Tibial artery (tissue), 4 donors: Measurements from ENCODE around the gene ZSCAN20.

Source experiments
- DNase-seq, 2 donors: peaks; one replicate each; pipeline ENCODE4 v3.0.0-alpha.2; 2019
- H3K27ac ChIP-seq, 2 donors: fragments of 200-600 bp; sonication (generic) in 1 of 2; 1 replicate in 1 of 2; 2 replicates in 1 of 2; pipeline ENCODE4 v1.5.1; 2018 to 2019; ENCODE audit warnings: mild to moderate bottlenecking in 1 of 2
- H3K27me3 ChIP-seq, 2 donors: fragments of 200-600 bp; sonication (generic) in 1 of 2; one replicate each; pipeline versions ENCODE4 v1.5.1 to v1.6.0; 2016 to 2019
- H3K36me3 ChIP-seq, 3 donors: fragments of 200-600 bp; sonication (generic) in 2 of 3; one replicate each; pipeline ENCODE4 v1.5.1; 2016 to 2019; ENCODE audit warnings: mild to moderate bottlenecking in 2 of 3
- H3K4me1 ChIP-seq, 4 donors: fragments of 200-600 bp; sonication (generic) in 2 of 4; 1 replicate in 3 of 4; 2 replicates in 1 of 4; pipeline ENCODE4 v1.5.1; 2016 to 2019
- H3K4me3 ChIP-seq, 2 donors: fragments of 200-600 bp; sonication (generic) in 1 of 2; 1 replicate in 1 of 2; 2 replicates in 1 of 2; pipeline ENCODE4 v1.5.1; 2018 to 2019; ENCODE audit warnings: mild to moderate bottlenecking in 2 of 2
- H3K9me3 ChIP-seq, 3 donors: fragments of 200-600 bp; sonication (generic) in 1 of 3; one replicate each; pipeline ENCODE4 v1.5.1; 2016 to 2019
- CTCF ChIP-seq, 2 experiments: fragments of 200-600 bp in 1 of 2; fragments of 450-650 bp in 1 of 2; IDR thresholded peaks; one replicate each; pipeline ENCODE4 v1.5.1; 2017 to 2019; ENCODE audit warnings: antibody characterized with exemption in 2 of 2, mild to moderate bottlenecking in 1 of 2, moderate library complexity in 1 of 2
- intact Hi-C: fragments of 100-400 bp; cut with DNase I; formaldehyde crosslinking; loops from one replicate; pipeline ENCODE4 v1.15.0; 2023; ENCODE audit warnings: low total_unique reads

Gene ZSCAN20

GRCh38 chr1:33532250-33532649, 59.8 kb downstream of the ZSCAN20 start:
- no peaks in the 10 kb centered on the region for H3K9me3 ChIP-seq
- H3K4me1 ChIP-seq, result no peaks in the 10 kb centered on the region
- no peaks in the 10 kb centered on the region for H3K27me3 ChIP-seq
- no peak for DNase-seq
- TF ChIP-seq CTCF (IDR thresholded peaks at IDR 0.05), result no peak
- H3K36me3 ChIP-seq, result no peaks in the 10 kb centered on the region
- intact Hi-C loops, result no loop called here
- no peak overlapping the region for H3K4me3 ChIP-seq
- no peak overlapping the region for H3K27ac ChIP-seq

- DNase-seq, result no peak
- H3K4me3 ChIP-seq, result no peak overlapping the region
- no peaks in the 10 kb centered on the region for H3K27me3 ChIP-seq
- H3K36me3 ChIP-seq, result no peaks in the 10 kb centered on the region
- H3K27ac ChIP-seq, result no peak overlapping the region
- TF ChIP-seq CTCF (IDR thresholded peaks at IDR 0.05), result no peak
- H3K4me1 ChIP-seq, result no peaks in the 10 kb centered on the region
- intact Hi-C loops, result no loop called here
- no peaks in the 10 kb centered on the region for H3K9me3 ChIP-seq
Measured at GRCh38 chr1:33532936-33533335, 60.5 kb downstream of the ZSCAN20 start.

- intact Hi-C loops, result no loop called here
- Histone ChIP-seq H3K9me3 (no peaks in the 10 kb centered on the region), H3K4me1 (no peaks in the 10 kb centered on the region), H3K4me3 (no peak overlapping the region), H3K27ac (no peak overlapping the region), H3K36me3 (no peaks in the 10 kb centered on the region), H3K27me3 (no peaks in the 10 kb centered on the region)
- TF ChIP-seq CTCF (IDR thresholded peaks at IDR 0.05), result no peak
- no peak for DNase-seq
Measured at GRCh38 chr1:33535334-33535733, 62.9 kb downstream of the ZSCAN20 start.

GRCh38 chr1:33537885-33538284, 65.4 kb downstream of the ZSCAN20 start:
- no peaks in the 10 kb centered on the region for H3K9me3 ChIP-seq
- no peaks in the 10 kb centered on the region for H3K27me3 ChIP-seq
- no peak overlapping the region for H3K27ac ChIP-seq
- no peaks in the 10 kb centered on the region for H3K36me3 ChIP-seq
- H3K4me3 ChIP-seq, result no peak overlapping the region
- DNase-seq, result no peak
- no peaks in the 10 kb centered on the region for H3K4me1 ChIP-seq
- intact Hi-C loops, result no loop called here
- no peak for TF ChIP-seq CTCF (IDR thresholded peaks at IDR 0.05)

- no peak for DNase-seq
- Histone ChIP-seq H3K4me1 (no peaks in the 10 kb centered on the region), H3K27ac (no peak overlapping the region), H3K27me3 (no peaks in the 10 kb centered on the region), H3K4me3 (no peak overlapping the region), H3K9me3 (no peaks in the 10 kb centered on the region), H3K36me3 (no peaks in the 10 kb centered on the region)
- intact Hi-C loops, result no loop called here
- TF ChIP-seq CTCF (IDR thresholded peaks at IDR 0.05), result no peak
Measured at GRCh38 chr1:33541966-33542365, 69.5 kb downstream of the ZSCAN20 start.
